GM19438 (cell line): ENCODE results near the gene PFKP.
A peak's percentile ranks its signal among the peaks of the same experiment; 100 is the strongest.

ENCODE experiments used
- ATAC-seq: cut with Tn5 transposase; IDR thresholded peaks from one replicate; pipeline ENCODE4 v1.9.1; 2021; ENCODE audit warnings: low read depth; ENCODE audit not compliant: unreplicated experiment

Gene PFKP

GRCh38 chr10:3067118-3067858, at the start of gene PFKP:
PFKP (plus strand) TSS chr10:3067548; CDS start chr10:3067596, 48 bp downstream.
- ATAC-seq = peak; percentile 45

GRCh38 chr10:3018247-3018646, 49.1 kb upstream of the PFKP start:
- no peak for ATAC-seq

- no peak for ATAC-seq
Observed at GRCh38 chr10:3020311-3020710, 47.0 kb upstream of the PFKP start.

- no peak for ATAC-seq
Observed at GRCh38 chr10:3020881-3021280, 46.5 kb upstream of the PFKP start.

- ATAC-seq = no peak
Observed at GRCh38 chr10:3022027-3022426, 45.3 kb upstream of the PFKP start.

- ATAC-seq = no peak
Observed at GRCh38 chr10:3023892-3024291, 43.5 kb upstream of the PFKP start.

- no peak for ATAC-seq
Observed at GRCh38 chr10:3025026-3025683, 42.2 kb upstream of the PFKP start.

- ATAC-seq = no peak
Observed at GRCh38 chr10:3027866-3028265, 39.5 kb upstream of the PFKP start.

GRCh38 chr10:3028441-3028840, 38.9 kb upstream of the PFKP start:
- ATAC-seq = no peak

- no peak for ATAC-seq
Observed at GRCh38 chr10:3030765-3031164, 36.6 kb upstream of the PFKP start.

- ATAC-seq = no peak
Observed at GRCh38 chr10:3031490-3031889, 35.9 kb upstream of the PFKP start.

GRCh38 chr10:3033925-3034324, 33.4 kb upstream of the PFKP start:
- ATAC-seq = no peak

- ATAC-seq = no peak
Observed at GRCh38 chr10:3034616-3035015, 32.7 kb upstream of the PFKP start.

GRCh38 chr10:3036155-3037021, 31.0 kb upstream of the PFKP start:
- peak; percentile 93 for ATAC-seq

GRCh38 chr10:3037182-3037581, 30.2 kb upstream of the PFKP start:
- ATAC-seq = no peak

GRCh38 chr10:3040069-3040468, 27.3 kb upstream of the PFKP start:
- ATAC-seq = no peak

- no peak for ATAC-seq
Observed at GRCh38 chr10:3042589-3042988, 24.8 kb upstream of the PFKP start.

GRCh38 chr10:3043512-3044368, 23.6 kb upstream of the PFKP start:
- peak; percentile 87 for ATAC-seq

GRCh38 chr10:3045471-3046209, 21.7 kb upstream of the PFKP start:
- no peak for ATAC-seq
